Hippocampal formation (tissue), 2 donors: ENCODE data around the gene CTIF.

Source experiments
- DNase-seq, 2 donors: peaks; one replicate each; lab custom pipeline; 2025; lab: John Stamatoyannopoulos, UW

Gene CTIF

DNA sequence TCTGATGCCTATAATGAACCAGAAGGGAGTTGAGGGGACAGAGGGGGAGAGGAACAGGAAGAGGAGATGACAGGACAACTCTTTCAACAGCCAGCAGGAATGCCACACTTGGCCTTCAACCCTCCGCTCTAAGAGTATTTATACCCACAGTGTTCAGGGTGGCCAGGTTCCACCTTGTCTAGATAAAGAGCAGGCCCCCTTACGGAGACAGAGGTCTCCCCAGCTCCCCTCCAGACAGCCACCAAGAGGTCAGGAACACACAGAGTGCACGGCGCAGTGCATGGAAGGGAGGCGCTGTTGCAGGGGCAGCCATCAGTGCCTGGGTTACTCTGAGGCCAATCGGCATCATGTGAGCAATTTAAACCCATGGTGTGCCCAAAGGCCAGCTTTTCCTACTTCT lies 235.0 kb downstream of the CTIF start:
- DNase-seq, result no peak

GRCh38 chr18:48774941-48775340 lies 236.1 kb downstream of the CTIF start:
- DNase-seq, result no peak

- no peak for DNase-seq
These were observed 236.7 kb downstream of the CTIF start for GRCh38 chr18:48775372-48776155.

GRCh38 chr18:48776156-48776555 lies 237.3 kb downstream of the CTIF start:
- no peak for DNase-seq

DNA sequence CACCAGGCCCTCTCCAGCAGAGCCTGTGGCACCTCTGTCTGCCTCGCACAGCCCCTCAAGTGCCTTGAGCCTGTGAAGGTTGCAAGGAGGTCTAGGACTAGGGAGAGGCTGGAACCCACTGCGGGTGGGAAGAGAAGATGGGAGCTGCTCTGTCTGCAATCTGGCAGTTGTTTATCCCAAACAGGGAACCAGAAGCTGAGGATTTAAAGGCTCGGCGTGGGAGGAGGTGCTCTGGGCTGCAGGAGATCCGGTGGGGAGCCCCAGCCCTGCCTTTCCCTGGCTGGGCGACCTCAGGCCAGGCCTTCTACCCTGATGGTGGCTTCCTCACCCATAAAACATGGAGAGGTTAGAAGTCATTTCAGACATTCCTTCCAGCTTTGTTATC lies 237.8 kb downstream of the CTIF start:
- DNase-seq, result no peak

- DNase-seq, result peak in 1 of 2 donors; percentile 63
These were observed 238.4 kb downstream of the CTIF start for GRCh38 chr18:48777026-48777743.

DNA sequence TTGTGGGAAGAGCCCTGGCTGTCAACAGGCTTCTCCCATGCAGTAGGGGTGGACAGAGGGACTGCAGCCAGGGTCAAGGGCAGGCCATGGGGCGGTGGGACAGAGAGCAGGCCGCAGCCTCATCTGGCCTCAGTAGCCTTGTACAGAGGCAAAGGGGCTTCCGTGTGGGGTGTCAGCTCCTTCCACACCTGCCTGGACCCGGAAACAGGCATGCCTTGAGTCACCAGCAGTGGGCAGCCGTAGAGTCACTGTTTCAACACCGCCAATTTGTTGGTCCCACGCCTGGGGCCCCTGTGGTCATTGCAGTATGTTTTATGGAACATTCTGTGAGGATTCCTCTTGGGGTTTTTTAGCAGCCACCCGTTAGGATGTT lies 238.9 kb downstream of the CTIF start:
- no peak for DNase-seq

DNA sequence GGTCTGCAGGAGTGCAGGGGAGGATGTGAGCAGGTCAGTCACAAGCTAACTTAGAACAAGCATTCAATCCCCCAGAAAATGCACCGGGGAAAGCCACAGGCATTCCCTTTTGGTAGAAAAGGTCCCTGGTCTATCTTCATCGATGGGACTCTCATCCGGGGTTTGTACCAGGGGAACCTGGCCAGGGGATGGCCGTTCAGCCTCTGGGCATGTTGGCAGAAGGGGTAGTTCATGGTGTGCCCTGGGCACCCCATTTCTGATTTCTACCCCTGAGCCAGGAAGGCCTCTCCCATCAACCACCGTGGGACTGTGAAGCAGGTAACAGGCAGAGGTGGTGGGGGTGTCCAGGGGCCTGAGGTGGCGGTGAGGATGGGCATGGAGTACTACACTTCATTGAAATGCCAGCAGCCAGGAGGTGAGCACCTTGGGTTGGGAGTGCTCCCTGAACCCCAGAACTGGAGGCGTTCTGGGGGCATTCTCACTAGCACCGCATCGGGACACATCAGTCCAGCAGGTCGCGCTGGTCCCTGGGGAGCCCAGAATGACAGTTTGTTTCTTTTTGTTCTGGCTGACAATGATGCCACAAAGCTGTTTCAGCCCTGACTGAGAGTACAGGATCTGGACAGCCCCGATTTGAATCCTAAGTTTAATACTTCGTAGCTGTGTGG lies 239.6 kb downstream of the CTIF start:
- DNase-seq, result no peak

GRCh38 chr18:48779462-48779861 lies 240.6 kb downstream of the CTIF start:
- no peak for DNase-seq

DNA sequence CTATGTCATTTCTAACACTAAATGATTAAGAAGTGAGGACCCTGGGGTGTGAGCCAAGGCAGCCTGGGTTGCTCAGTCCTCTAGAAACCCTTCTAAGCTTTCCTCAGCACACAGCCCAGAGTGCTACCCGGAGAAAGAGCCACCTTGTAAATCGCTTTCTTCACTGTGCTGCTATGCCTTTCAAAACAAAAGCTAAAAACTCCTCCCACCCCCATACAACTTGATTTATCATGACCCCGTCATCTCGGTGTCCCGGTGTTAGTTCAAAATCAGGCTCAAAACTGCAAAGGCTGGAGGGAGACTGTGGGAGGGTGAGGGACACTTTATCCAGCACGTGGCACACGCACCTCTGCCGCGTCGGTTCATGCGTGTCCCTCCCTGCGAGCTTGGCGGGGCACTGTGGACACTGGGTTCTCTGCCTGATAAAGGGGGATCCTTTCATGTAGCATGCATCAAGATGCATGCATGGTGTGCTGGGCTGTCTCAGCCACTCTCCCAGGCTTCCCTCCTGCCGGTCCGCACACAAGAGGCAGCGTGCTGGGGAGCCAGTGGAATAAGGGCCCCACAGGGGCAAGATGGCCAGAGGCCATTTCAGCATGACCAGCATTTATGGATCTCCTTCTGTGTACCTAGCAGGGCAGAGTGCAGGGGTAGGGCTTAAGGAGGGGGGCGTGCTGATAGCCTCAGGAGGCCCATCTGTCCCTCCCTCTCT lies 241.5 kb downstream of the CTIF start:
- no peak for DNase-seq

DNA sequence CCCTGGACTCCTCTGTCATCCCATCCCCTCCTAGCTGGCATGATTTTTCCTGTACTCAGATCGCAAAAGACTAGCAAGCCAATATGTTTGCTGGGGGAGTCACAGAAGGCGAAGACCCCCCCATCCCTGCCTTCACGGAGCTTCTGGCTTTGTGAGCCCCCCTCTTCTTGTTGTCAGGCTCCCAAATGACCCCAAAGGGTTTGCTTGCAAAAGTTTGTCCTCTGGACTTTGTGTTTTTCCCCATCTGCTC lies 242.0 kb downstream of the CTIF start:
- no peak for DNase-seq

DNA sequence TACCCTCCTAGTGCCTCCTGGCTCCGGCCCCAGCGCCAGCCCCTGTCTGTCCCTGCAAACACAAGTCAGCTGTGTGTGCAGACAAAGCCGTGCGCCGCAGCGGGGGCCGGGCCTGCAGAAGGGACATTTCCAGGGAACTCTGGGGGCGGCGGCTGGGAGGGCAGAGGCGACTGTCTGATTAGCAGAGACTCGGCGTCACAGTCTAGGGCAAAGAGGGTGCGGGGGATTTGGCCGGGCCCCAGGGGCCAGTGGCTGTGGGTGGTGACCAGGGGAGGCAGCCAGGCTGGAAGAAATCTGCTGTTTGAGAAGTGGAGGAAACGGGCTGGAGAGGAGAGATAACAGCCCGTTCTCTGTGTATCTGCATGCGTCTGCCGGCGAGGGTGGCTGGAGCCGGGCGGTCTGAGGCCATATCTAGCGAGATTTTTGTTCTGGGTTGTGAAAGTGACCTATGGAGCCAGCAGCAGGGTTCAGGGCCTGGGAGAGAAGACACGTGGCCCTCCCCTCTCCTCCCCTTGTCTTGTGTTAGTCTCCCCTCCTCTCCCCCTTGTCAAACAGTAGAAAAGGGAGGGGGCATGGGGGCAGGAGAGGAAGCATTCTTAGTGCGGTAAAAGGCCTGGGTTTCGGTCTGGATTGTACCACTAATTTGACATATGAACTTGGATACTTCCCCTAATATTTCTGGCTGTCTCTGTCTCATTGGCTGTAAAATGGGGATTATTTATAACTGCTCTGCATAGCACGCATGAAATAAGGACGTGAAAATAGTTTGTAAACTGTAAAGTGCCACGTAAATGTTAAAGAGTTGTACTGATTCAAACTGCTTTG lies 242.5 kb downstream of the CTIF start:
- DNase-seq, result peak; percentile 82 to 83

DNA sequence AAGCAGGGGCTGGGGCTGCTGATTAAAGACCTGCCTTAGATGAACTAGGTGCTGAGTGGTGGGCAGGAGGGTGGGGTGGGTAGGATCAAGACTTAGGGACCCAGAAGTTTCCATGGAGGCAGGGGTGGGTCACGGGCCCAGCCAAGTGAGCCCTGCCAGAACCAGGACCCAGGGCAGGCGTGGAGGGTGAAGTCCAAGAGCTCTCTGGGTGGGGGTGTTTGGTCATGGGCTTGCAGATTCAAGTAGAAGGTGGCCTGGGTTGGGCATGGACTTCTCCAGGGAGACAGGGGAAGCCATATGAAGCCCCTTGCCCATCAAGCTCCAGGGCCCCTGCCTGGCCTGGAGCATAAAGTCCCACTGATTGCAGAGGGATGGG lies 243.1 kb downstream of the CTIF start:
- DNase-seq, result no peak

- no peak for DNase-seq
These were observed 243.6 kb downstream of the CTIF start for GRCh38 chr18:48782381-48782861.

- DNase-seq, result no peak
These were observed 245.0 kb downstream of the CTIF start for GRCh38 chr18:48783616-48784520.

GRCh38 chr18:48784656-48785055 lies 245.8 kb downstream of the CTIF start:
- DNase-seq, result no peak

DNA sequence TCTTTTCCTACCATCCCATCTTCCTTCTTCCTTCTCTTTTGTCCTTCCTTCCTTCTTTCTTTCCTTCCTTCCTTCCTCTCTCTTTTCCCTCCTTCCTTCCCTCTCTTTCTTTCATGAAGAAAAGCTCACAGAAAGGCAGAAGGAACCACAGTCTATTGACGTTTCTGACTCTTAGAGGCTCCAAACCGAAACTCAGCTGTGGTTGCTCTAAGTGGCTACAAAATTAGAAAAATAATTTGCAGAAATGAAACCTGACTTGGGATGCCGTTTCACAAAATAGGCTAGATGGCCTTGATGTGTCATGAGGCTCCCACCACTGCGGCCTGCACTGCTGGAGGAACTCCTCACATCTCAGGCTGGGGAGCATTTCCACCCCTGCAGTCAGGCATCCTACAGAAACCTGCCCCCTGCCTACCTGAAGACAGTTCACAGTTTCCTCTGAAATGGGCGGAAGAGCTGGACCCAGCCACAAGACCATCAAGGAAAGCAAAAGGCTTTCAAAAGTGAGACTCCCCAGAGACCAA lies 246.3 kb downstream of the CTIF start:
- DNase-seq, result peak in 1 of 2 donors; percentile 23

GRCh38 chr18:48785736-48786454 lies 247.1 kb downstream of the CTIF start:
- DNase-seq, result no peak

DNA sequence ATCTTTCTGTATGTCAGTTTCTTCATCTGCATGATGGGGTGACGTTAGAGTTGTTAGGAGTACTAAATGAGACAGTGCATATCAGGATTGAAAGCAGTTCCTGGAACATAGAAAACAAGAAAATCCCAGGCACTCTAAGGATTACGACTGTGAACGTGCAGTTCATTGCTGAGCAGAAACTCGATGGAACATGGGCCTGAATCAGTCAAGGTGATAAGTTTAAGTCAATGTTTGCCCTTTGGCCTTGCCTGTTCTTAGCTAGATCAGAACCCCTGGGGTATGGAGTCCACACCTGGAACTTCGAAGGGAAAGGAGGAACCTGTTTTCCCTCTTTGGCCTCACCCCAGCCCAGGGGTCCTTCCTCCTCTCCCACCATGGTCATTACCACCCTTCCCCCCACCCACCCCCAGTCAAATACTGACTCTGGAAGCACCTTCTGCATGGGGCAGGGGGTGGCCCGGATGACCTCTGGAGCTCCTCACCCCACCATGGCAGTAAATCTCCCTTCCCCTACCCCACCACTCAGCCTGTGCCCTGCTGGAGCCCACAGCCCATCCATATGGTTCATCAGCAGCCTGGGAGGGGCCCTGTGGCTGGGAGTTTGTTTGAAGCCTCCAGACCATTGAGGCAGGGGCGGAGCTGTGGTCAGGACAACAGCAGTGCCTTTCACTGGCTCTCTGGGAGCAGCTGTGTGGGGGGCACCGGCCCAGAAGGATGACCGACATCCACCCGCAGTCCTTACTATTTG lies 247.8 kb downstream of the CTIF start:
- DNase-seq, result no peak
